ENCODE data around the gene FSTL4. TPM values are rescaled to one million over a fixed set of nuclear protein-coding genes. Genes with fewer than 3 reads are reported as not detected.

Gene FSTL4
- total and polyA plus RNA-seq, 2 of the 13 experiments (the other 11 are each of a cell fraction or from before 2014, with no cell fraction given), result 2.1 to 3.0 TPM

DNA sequence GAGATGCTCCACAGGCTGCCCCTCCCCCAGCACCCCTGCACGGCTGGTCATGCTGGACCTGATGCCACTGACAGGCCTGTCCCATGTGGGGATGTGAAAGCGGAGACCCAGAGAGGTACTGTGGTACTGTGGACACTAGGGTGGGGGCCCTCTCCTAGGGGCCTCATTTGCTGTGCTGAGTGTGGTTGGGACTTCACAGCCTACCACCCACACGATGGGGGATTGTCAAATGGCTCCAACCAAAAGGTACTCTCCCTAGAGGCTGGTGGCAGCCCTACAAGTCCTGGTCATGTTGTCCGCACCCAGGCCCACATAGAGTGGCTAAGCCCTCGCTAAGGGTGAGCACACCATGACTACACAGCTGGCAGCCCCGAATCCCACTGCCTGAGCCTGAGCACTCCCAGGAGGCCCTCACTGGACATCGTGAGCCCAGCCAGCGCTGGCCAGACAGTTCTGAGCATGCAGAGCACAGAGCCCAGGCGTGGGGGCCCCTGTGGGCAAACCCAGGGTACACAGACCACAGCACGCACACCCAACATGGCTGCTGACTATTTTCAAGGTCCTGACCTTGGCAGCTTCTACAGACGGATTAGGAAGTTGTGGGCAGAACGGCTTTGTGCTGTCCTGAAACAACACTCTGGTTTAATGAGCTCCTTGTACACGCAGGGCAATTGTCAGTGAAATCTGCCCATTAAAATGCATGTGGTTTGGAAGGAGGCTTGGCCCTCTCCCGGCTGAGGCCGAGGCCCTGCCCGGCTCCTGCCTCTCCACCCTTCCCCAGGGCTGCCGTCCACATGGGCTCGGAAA, 346.4 kb downstream of the FSTL4 start (continued):
- TF ChIP-seq, protein P1, sequence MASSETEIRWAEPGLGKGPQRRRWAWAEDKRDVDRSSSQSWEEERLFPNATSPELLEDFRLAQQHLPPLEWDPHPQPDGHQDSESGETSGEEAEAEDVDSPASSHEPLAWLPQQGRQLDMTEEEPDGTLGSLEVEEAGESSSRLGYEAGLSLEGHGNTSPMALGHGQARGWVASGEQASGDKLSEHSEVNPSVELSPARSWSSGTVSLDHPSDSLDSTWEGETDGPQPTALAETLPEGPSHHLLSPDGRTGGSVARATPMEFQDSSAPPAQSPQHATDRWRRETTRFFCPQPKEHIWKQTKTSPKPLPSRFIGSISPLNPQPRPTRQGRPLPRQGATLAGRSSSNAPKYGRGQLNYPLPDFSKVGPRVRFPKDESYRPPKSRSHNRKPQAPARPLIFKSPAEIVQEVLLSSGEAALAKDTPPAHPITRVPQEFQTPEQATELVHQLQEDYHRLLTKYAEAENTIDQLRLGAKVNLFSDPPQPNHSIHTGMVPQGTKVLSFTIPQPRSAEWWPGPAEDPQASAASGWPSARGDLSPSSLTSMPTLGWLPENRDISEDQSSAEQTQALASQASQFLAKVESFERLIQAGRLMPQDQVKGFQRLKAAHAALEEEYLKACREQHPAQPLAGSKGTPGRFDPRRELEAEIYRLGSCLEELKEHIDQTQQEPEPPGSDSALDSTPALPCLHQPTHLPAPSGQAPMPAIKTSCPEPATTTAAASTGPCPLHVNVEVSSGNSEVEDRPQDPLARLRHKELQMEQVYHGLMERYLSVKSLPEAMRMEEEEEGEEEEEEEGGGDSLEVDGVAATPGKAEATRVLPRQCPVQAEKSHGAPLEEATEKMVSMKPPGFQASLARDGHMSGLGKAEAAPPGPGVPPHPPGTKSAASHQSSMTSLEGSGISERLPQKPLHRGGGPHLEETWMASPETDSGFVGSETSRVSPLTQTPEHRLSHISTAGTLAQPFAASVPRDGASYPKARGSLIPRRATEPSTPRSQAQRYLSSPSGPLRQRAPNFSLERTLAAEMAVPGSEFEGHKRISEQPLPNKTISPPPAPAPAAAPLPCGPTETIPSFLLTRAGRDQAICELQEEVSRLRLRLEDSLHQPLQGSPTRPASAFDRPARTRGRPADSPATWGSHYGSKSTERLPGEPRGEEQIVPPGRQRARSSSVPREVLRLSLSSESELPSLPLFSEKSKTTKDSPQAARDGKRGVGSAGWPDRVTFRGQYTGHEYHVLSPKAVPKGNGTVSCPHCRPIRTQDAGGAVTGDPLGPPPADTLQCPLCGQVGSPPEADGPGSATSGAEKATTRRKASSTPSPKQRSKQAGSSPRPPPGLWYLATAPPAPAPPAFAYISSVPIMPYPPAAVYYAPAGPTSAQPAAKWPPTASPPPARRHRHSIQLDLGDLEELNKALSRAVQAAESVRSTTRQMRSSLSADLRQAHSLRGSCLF (CRISPR knock-in tag; IDR thresholded peaks at IDR 0.05; ENCODE audit: borderline replicate concordance), result no peak
- TF ChIP-seq ZNF530 (CRISPR knock-in tag; IDR thresholded peaks at IDR 0.05; ENCODE audit: low read depth) (no peak), YY1 (IDR thresholded peaks at IDR 0.05; ENCODE audit: insufficient read depth, insufficient replicate concordance, low read depth, low read length) (peak; percentile 72), ZSCAN12 (CRISPR knock-in tag; IDR thresholded peaks at IDR 0.05) (no peak), RAD21 (CRISPR knock-in tag; IDR thresholded peaks at IDR 0.05) (no peak), ZNF761 (CRISPR knock-in tag; conservative IDR thresholded peaks at IDR 0.05) (no peak), GPN1 (CRISPR knock-in tag; IDR thresholded peaks at IDR 0.05; ENCODE audit: borderline replicate concordance) (no peak), NFATC3 (CRISPR knock-in tag; IDR thresholded peaks at IDR 0.05) (no peak), ZNF10 (CRISPR knock-in tag; IDR thresholded peaks at IDR 0.05; ENCODE audit: borderline replicate concordance, low read depth) (no peak), ZNF598 (CRISPR knock-in tag; IDR thresholded peaks at IDR 0.05; ENCODE audit: borderline replicate concordance) (no peak), ZBTB38 (CRISPR knock-in tag; IDR thresholded peaks at IDR 0.05) (no peak), ZNF367 (CRISPR knock-in tag; IDR thresholded peaks at IDR 0.05; ENCODE audit: borderline replicate concordance) (no peak), ZNF766 (CRISPR knock-in tag; IDR thresholded peaks at IDR 0.05; ENCODE audit: borderline replicate concordance) (no peak), REPIN1 (CRISPR knock-in tag; IDR thresholded peaks at IDR 0.05; ENCODE audit: borderline replicate concordance, low read depth) (no peak), ZNF331 (CRISPR knock-in tag; IDR thresholded peaks at IDR 0.05) (peak; percentile 30; the same call in 1 of the 2 replicates), SKI (IDR thresholded peaks at IDR 0.05; ENCODE audit: partially characterized antibody) (no peak), SYNCRIP (IDR thresholded peaks at IDR 0.05; ENCODE audit: insufficient read depth, low read depth, low read length) (no peak)
- TF ChIP-seq, protein P2, sequence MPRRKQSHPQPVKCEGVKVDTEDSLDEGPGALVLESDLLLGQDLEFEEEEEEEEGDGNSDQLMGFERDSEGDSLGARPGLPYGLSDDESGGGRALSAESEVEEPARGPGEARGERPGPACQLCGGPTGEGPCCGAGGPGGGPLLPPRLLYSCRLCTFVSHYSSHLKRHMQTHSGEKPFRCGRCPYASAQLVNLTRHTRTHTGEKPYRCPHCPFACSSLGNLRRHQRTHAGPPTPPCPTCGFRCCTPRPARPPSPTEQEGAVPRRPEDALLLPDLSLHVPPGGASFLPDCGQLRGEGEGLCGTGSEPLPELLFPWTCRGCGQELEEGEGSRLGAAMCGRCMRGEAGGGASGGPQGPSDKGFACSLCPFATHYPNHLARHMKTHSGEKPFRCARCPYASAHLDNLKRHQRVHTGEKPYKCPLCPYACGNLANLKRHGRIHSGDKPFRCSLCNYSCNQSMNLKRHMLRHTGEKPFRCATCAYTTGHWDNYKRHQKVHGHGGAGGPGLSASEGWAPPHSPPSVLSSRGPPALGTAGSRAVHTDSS (CRISPR knock-in tag; conservative IDR thresholded peaks at IDR 0.05), result no peak
- TF ChIP-seq, protein P3, sequence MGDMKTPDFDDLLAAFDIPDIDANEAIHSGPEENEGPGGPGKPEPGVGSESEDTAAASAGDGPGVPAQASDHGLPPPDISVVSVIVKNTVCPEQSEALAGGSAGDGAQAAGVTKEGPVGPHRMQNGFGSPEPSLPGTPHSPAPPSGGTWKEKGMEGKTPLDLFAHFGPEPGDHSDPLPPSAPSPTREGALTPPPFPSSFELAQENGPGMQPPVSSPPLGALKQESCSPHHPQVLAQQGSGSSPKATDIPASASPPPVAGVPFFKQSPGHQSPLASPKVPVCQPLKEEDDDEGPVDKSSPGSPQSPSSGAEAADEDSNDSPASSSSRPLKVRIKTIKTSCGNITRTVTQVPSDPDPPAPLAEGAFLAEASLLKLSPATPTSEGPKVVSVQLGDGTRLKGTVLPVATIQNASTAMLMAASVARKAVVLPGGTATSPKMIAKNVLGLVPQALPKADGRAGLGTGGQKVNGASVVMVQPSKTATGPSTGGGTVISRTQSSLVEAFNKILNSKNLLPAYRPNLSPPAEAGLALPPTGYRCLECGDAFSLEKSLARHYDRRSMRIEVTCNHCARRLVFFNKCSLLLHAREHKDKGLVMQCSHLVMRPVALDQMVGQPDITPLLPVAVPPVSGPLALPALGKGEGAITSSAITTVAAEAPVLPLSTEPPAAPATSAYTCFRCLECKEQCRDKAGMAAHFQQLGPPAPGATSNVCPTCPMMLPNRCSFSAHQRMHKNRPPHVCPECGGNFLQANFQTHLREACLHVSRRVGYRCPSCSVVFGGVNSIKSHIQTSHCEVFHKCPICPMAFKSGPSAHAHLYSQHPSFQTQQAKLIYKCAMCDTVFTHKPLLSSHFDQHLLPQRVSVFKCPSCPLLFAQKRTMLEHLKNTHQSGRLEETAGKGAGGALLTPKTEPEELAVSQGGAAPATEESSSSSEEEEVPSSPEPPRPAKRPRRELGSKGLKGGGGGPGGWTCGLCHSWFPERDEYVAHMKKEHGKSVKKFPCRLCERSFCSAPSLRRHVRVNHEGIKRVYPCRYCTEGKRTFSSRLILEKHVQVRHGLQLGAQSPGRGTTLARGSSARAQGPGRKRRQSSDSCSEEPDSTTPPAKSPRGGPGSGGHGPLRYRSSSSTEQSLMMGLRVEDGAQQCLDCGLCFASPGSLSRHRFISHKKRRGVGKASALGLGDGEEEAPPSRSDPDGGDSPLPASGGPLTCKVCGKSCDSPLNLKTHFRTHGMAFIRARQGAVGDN (CRISPR knock-in tag; IDR thresholded peaks at IDR 0.05), result peak; percentile 86

Measured in HepG2 (cell line).